ENCODE data around the gene WWOX. TPM values are rescaled to one million over a fixed set of nuclear protein-coding genes. Genes with fewer than 3 reads are reported as not detected.

The WWOX gene
- total RNA-seq, 1 donor from 2014 or later, result 7.3 TPM

- H3K27ac ChIP-seq (ENCODE audit: low read depth, low read length), result no peak overlapping the region
- H3K4me3 ChIP-seq (ENCODE audit: insufficient read depth, low read depth, low read length), result no peak overlapping the region
- no peaks in the 10 kb centered on the region for H3K36me3 ChIP-seq (ENCODE audit: insufficient read depth, low read length)
- H4K20me1 ChIP-seq (ENCODE audit: insufficient read depth, low read length), result no peaks in the 10 kb centered on the region
- Mint-ChIP-seq H3K27me3 (ENCODE audit: low read depth, unreplicated experiment) (peaks cover 2% of the 10 kb centered on the region), H3K4me3 (ENCODE audit: unreplicated experiment) (no peak overlapping the region), H3K36me3 (ENCODE audit: low read depth, unreplicated experiment) (peaks cover 2% of the 10 kb centered on the region), H3K9me3 (ENCODE audit: unreplicated experiment) (no peaks in the 10 kb centered on the region), H3K27ac (ENCODE audit: unreplicated experiment) (no peak overlapping the region), H3K4me1 (ENCODE audit: low read depth, unreplicated experiment) (peaks cover 2% of the 10 kb centered on the region)
- H3K9me3 ChIP-seq (ENCODE audit: insufficient read depth, low read depth, low read length), result no peaks in the 10 kb centered on the region
- TF ChIP-seq CTCF (IDR thresholded peaks at IDR 0.05; ENCODE audit: insufficient read depth, low read depth, low read length), result no peak
- no peak for TF ChIP-seq EZH2 (IDR thresholded peaks at IDR 0.05; ENCODE audit: insufficient read depth, low read length)
- H3K27me3 ChIP-seq (ENCODE audit: insufficient read depth, low read length), result no peaks in the 10 kb centered on the region
- H3K4me1 ChIP-seq (ENCODE audit: insufficient read depth, low read length), result no peaks in the 10 kb centered on the region
- H2AFZ ChIP-seq (ENCODE audit: low read depth, low read length), result no peak overlapping the region
- FAIRE-seq (no peak), DNase-seq (ENCODE audit: low read depth) (no peak)
- H3K79me2 ChIP-seq (ENCODE audit: insufficient read depth, low read length), result no peaks in the 10 kb centered on the region
- no peak overlapping the region for H3K9ac ChIP-seq (ENCODE audit: low read length)
- no peak overlapping the region for H3K4me2 ChIP-seq (ENCODE audit: low read length)
Observed at GRCh38 chr16:78415669-78416068, 316.2 kb downstream of the WWOX start.

GRCh38 chr16:78416400-78416799, 316.9 kb downstream of the WWOX start:
- Mint-ChIP-seq H3K27me3 (ENCODE audit: low read depth, unreplicated experiment) (peaks cover under 1% of the 10 kb centered on the region), H3K4me1 (ENCODE audit: low read depth, unreplicated experiment) (peaks cover 2% of the 10 kb centered on the region), H3K27ac (ENCODE audit: unreplicated experiment) (no peak overlapping the region), H3K36me3 (ENCODE audit: low read depth, unreplicated experiment) (peaks cover 2% of the 10 kb centered on the region), H3K9me3 (ENCODE audit: unreplicated experiment) (no peaks in the 10 kb centered on the region), H3K4me3 (ENCODE audit: unreplicated experiment) (no peak overlapping the region)
- H4K20me1 ChIP-seq (ENCODE audit: insufficient read depth, low read length), result no peaks in the 10 kb centered on the region
- no peaks in the 10 kb centered on the region for H3K9me3 ChIP-seq (ENCODE audit: insufficient read depth, low read depth, low read length)
- no peak overlapping the region for H3K4me3 ChIP-seq (ENCODE audit: insufficient read depth, low read depth, low read length)
- H3K4me1 ChIP-seq (ENCODE audit: insufficient read depth, low read length), result no peaks in the 10 kb centered on the region
- no peak overlapping the region for H3K9ac ChIP-seq (ENCODE audit: low read length)
- H3K27me3 ChIP-seq (ENCODE audit: insufficient read depth, low read length), result no peaks in the 10 kb centered on the region
- H3K36me3 ChIP-seq (ENCODE audit: insufficient read depth, low read length), result no peaks in the 10 kb centered on the region
- H3K4me2 ChIP-seq (ENCODE audit: low read length), result no peak overlapping the region
- no peak for DNase-seq (ENCODE audit: low read depth)
- no peak for TF ChIP-seq EZH2 (IDR thresholded peaks at IDR 0.05; ENCODE audit: insufficient read depth, low read length)
- TF ChIP-seq CTCF (IDR thresholded peaks at IDR 0.05; ENCODE audit: insufficient read depth, low read depth, low read length), result no peak
- no peaks in the 10 kb centered on the region for H3K79me2 ChIP-seq (ENCODE audit: insufficient read depth, low read length)
- H3K27ac ChIP-seq (ENCODE audit: low read depth, low read length), result no peak overlapping the region
- FAIRE-seq, result no peak
- no peak overlapping the region for H2AFZ ChIP-seq (ENCODE audit: low read depth, low read length)

GRCh38 chr16:78421181-78421708, 321.8 kb downstream of the WWOX start:
- H3K4me3 Mint-ChIP-seq (ENCODE audit: unreplicated experiment), result no peak overlapping the region
- Histone ChIP-seq H2AFZ (ENCODE audit: low read depth, low read length) (no peak overlapping the region), H3K9me3 (ENCODE audit: insufficient read depth, low read depth, low read length) (no peaks in the 10 kb centered on the region), H3K4me2 (ENCODE audit: low read length) (no peak overlapping the region), H3K27ac (ENCODE audit: low read depth, low read length) (no peak overlapping the region), H3K27me3 (ENCODE audit: insufficient read depth, low read length) (no peaks in the 10 kb centered on the region), H4K20me1 (ENCODE audit: insufficient read depth, low read length) (no peaks in the 10 kb centered on the region), H3K4me3 (ENCODE audit: insufficient read depth, low read depth, low read length) (no peak overlapping the region), H3K79me2 (ENCODE audit: insufficient read depth, low read length) (no peaks in the 10 kb centered on the region), H3K9ac (ENCODE audit: low read length) (no peak overlapping the region), H3K4me1 (ENCODE audit: insufficient read depth, low read length) (no peaks in the 10 kb centered on the region), H3K36me3 (ENCODE audit: insufficient read depth, low read length) (no peaks in the 10 kb centered on the region)
- H3K27me3 Mint-ChIP-seq (ENCODE audit: low read depth, unreplicated experiment), result no peaks in the 10 kb centered on the region
- FAIRE-seq (no peak), DNase-seq (ENCODE audit: low read depth) (no peak)
- no peaks in the 10 kb centered on the region for H3K36me3 Mint-ChIP-seq (ENCODE audit: low read depth, unreplicated experiment)
- no peaks in the 10 kb centered on the region for H3K9me3 Mint-ChIP-seq (ENCODE audit: unreplicated experiment)
- TF ChIP-seq CTCF (IDR thresholded peaks at IDR 0.05; ENCODE audit: insufficient read depth, low read depth, low read length), result no peak
- no peak for TF ChIP-seq EZH2 (IDR thresholded peaks at IDR 0.05; ENCODE audit: insufficient read depth, low read length)
- no peak overlapping the region for H3K27ac Mint-ChIP-seq (ENCODE audit: unreplicated experiment)
- H3K4me1 Mint-ChIP-seq (ENCODE audit: low read depth, unreplicated experiment), result no peaks in the 10 kb centered on the region
